Cardiac muscle cell (in vitro differentiated cells and primary cell): ENCODE results near the gene EDEM3. TPM values are rescaled to one million over a fixed set of nuclear protein-coding genes. Genes with fewer than 3 reads are reported as not detected.

Source experiments
- DNase-seq, 2 donors: peaks; one replicate each; pipeline versions ENCODE4 v3.0.0 to v3.0.0-alpha.2; 2010 to 2017; ENCODE audit warnings: low read depth in 1 of 2, low spot score in 1 of 2
- H3K27ac ChIP-seq: fragments of 200-600 bp; sonication (generic); 2 replicates; pipeline ENCODE4 v1.5.1; 2016
- H3K27me3 ChIP-seq: fragments of 200-600 bp; sonication (generic); 2 replicates; pipeline ENCODE4 v1.6.0; 2016; ENCODE audit warnings: control low read depth
- H3K36me3 ChIP-seq: fragments of 200-600 bp; sonication (generic); 2 replicates; pipeline ENCODE4 v1.5.1; 2016; ENCODE audit warnings: control low read depth
- H3K4me1 ChIP-seq: fragments of 200-600 bp; sonication (generic); 2 replicates; pipeline ENCODE4 v1.8.1; 2017; ENCODE audit warnings: low read depth, mild to moderate bottlenecking, mixed run types
- H3K4me3 ChIP-seq: fragments of 200-600 bp; sonication (generic); 2 replicates; pipeline ENCODE4 v1.5.1; 2016; ENCODE audit warnings: mild to moderate bottlenecking
- H3K9me3 ChIP-seq: fragments of 200-600 bp; sonication (generic); 2 replicates; pipeline ENCODE4 v1.5.1; 2017; ENCODE audit warnings: low read depth, mild to moderate bottlenecking, control low read depth
- CTCF ChIP-seq: IDR thresholded peaks from 2 replicates; pipeline ENCODE4 v1.5.1; 2012; ENCODE audit warnings: low read depth, mild to moderate bottlenecking, low read length
- polyA plus RNA-seq: library from polyadenylated mRNA; unstranded; fragments of >200 nt; fragmentation: Nextera tagmentation; extraction: Ambion mirVana; gene quantifications from 2 replicates; pipeline ENCODE4 v1.2.1, GENCODE V29; 2016
- total RNA-seq: library from RNA; depleted of rRNA; stranded (reverse); fragments of >200 nt; gene quantifications from 2 replicates; pipeline ENCODE4 v1.2.3, GENCODE V29; 2016

The EDEM3 gene
- total and polyA plus RNA-seq, 2 experiments from 2014 or later: 14.6 to 26.1 TPM

GRCh38 chr1:184759651-184760050, 5.0 kb upstream of the EDEM3 start:
- Histone ChIP-seq H3K27ac (no peak overlapping the region), H3K36me3 (no peaks in the 10 kb centered on the region), H3K4me1 (no peaks in the 10 kb centered on the region), H3K27me3 (peaks cover 6% of the 10 kb centered on the region), H3K4me3 (no peak overlapping the region), H3K9me3 (no peaks in the 10 kb centered on the region)
- no peak for DNase-seq
- TF ChIP-seq CTCF: no peak

- no peak for TF ChIP-seq CTCF
These were observed 4.5 kb upstream of the EDEM3 start for GRCh38 chr1:184759112-184759511.

GRCh38 chr1:184757891-184758290, 3.2 kb upstream of the EDEM3 start:
- Histone ChIP-seq H3K4me3 (no peak overlapping the region), H3K36me3 (no peaks in the 10 kb centered on the region), H3K4me1 (peaks cover 5% of the 10 kb centered on the region), H3K9me3 (no peaks in the 10 kb centered on the region), H3K27me3 (peaks cover 6% of the 10 kb centered on the region), H3K27ac (no peak overlapping the region)
- DNase-seq: no peak
- TF ChIP-seq CTCF: no peak

More at GRCh38 chr1:184759112-184759511, 4.5 kb upstream of the EDEM3 start:
- no peaks in the 10 kb centered on the region for H3K4me1 ChIP-seq
- no peak overlapping the region for H3K4me3 ChIP-seq
- H3K36me3 ChIP-seq: no peaks in the 10 kb centered on the region
- H3K27me3 ChIP-seq: peaks cover 6% of the 10 kb centered on the region
- H3K27ac ChIP-seq: no peak overlapping the region
- no peak for DNase-seq
- no peaks in the 10 kb centered on the region for H3K9me3 ChIP-seq

- Histone ChIP-seq H3K36me3 (no peaks in the 10 kb centered on the region), H3K4me1 (peaks cover 5% of the 10 kb centered on the region), H3K27ac (no peak overlapping the region), H3K9me3 (no peaks in the 10 kb centered on the region), H3K4me3 (no peak overlapping the region), H3K27me3 (peaks cover 6% of the 10 kb centered on the region)
- no peak for TF ChIP-seq CTCF
- no peak for DNase-seq
These were observed 2.7 kb upstream of the EDEM3 start for GRCh38 chr1:184757406-184757805.

- Histone ChIP-seq H3K27ac (no peak overlapping the region), H3K4me1 (peaks cover 5% of the 10 kb centered on the region), H3K9me3 (no peaks in the 10 kb centered on the region), H3K27me3 (peaks cover 6% of the 10 kb centered on the region), H3K36me3 (no peaks in the 10 kb centered on the region), H3K4me3 (peak overlapping the region; percentile 49)
- peak; percentile 23 to 52 for DNase-seq
- TF ChIP-seq CTCF: no peak
These were observed 788 bp upstream of the EDEM3 start for GRCh38 chr1:184755226-184756065.
